Keratinocyte (primary cell): ENCODE data around the gene GSDMA. TPM values are rescaled to one million over a fixed set of nuclear protein-coding genes. Genes with fewer than 3 reads are reported as not detected.

Experiments used
- DNase-seq: peaks from one replicate; pipeline ENCODE4 v3.0.0-alpha.2; 2011; ENCODE audit warnings: low read depth, missing footprints, low spot score
- FAIRE-seq: peaks from 2 replicates; lab custom pipeline; 2011; peaks lifted over from hg19 to GRCh38; lab: Jason Lieb, UNC
- H2AFZ ChIP-seq: 2 replicates; pipeline ENCODE4 v1.6.0; 2012; ENCODE audit warnings: low read length, control low read depth, inconsistent platforms; ENCODE audit not compliant: control insufficient read depth
- H3K27ac ChIP-seq: 2 replicates; pipeline ENCODE4 v1.5.1; 2011; ENCODE audit warnings: low read length; ENCODE audit not compliant: control insufficient read depth, insufficient read depth
- H3K27me3 ChIP-seq: 3 replicates; pipeline ENCODE4 v1.6.0; 2011; ENCODE audit warnings: low read length; ENCODE audit not compliant: control insufficient read depth, insufficient read depth; ENCODE audit errors: extremely low read depth
- H3K36me3 ChIP-seq, 2 experiments: 2 replicates in 1 of 2; 3 replicates in 1 of 2; pipeline ENCODE4 v1.5.1; 2011; ENCODE audit warnings: low read length in 2 of 2, mild to moderate bottlenecking in 1 of 2; ENCODE audit not compliant: control insufficient read depth in 2 of 2, insufficient read depth in 2 of 2; ENCODE audit errors: extremely low read depth in 1 of 2
- H3K4me1 ChIP-seq: 3 replicates; pipeline ENCODE4 v1.5.1; 2011; ENCODE audit warnings: low read length; ENCODE audit not compliant: control insufficient read depth, insufficient read depth; ENCODE audit errors: extremely low read depth
- H3K4me2 ChIP-seq: 3 replicates; pipeline ENCODE4 v1.6.0; 2011; ENCODE audit warnings: low read depth, low read length; ENCODE audit not compliant: control insufficient read depth, insufficient read depth; ENCODE audit errors: extremely low read depth
- H3K4me3 ChIP-seq, 3 experiments: fragments of 200-600 bp in 1 of 3; sonication (generic) in 1 of 3; 2 replicates in 2 of 3; 3 replicates in 1 of 3; pipeline ENCODE4 v1.5.1; 2011 to 2016; ENCODE audit warnings: low read length in 3 of 3, mild to moderate bottlenecking in 3 of 3, control low read depth in 2 of 3, inconsistent platforms in 1 of 3, low read depth in 1 of 3, mixed read lengths in 1 of 3, mixed run types in 1 of 3, moderate library complexity in 1 of 3; ENCODE audit not compliant: control insufficient read depth in 2 of 3, insufficient read depth in 2 of 3; ENCODE audit errors: extremely low read depth in 1 of 3
- H3K79me2 ChIP-seq: 2 replicates; pipeline ENCODE4 v1.6.0; 2012; ENCODE audit warnings: low read length; ENCODE audit not compliant: control insufficient read depth, insufficient read depth
- H3K9ac ChIP-seq: 3 replicates; pipeline ENCODE4 v1.6.0; 2011; ENCODE audit warnings: low read length; ENCODE audit not compliant: control insufficient read depth, insufficient read depth; ENCODE audit errors: extremely low read depth
- H3K9me1 ChIP-seq: 3 replicates; pipeline ENCODE4 v1.6.0; 2011; ENCODE audit warnings: low read length; ENCODE audit not compliant: control insufficient read depth, insufficient read depth; ENCODE audit errors: extremely low read depth
- H3K9me3 ChIP-seq: 2 replicates; pipeline ENCODE4 v1.5.1; 2012; ENCODE audit warnings: low read depth, low read length; ENCODE audit not compliant: control insufficient read depth
- H4K20me1 ChIP-seq: 3 replicates; pipeline ENCODE4 v1.6.0; 2011; ENCODE audit warnings: low read length; ENCODE audit not compliant: control insufficient read depth, insufficient read depth; ENCODE audit errors: extremely low read depth
- CTCF ChIP-seq, 3 experiments: IDR thresholded peaks in 1 of 3; conservative IDR thresholded peaks in 1 of 3; optimal IDR thresholded peaks in 1 of 3; 2 replicates in 2 of 3; 3 replicates in 1 of 3; pipeline versions ENCODE3 to v1.5.1; 2011; ENCODE audit warnings: low read length in 3 of 3, mild to moderate bottlenecking in 3 of 3, moderate library complexity in 2 of 3, control low read depth in 1 of 3, inconsistent platforms in 1 of 3; ENCODE audit not compliant: insufficient read depth in 2 of 3; ENCODE audit errors: extremely low read depth in 1 of 3
- EZH2 ChIP-seq: IDR thresholded peaks from one replicate; pipeline ENCODE4 v1.6.1; 2012; ENCODE audit warnings: inconsistent platforms, mild to moderate bottlenecking, low read length, moderate library complexity
- dilution Hi-C: fragments of 300-500 bp; cut with MboI; formaldehyde crosslinking; loops from one replicate; pipeline ENCODE4 v1.7.0; 2020; ENCODE audit warnings: low sequenced_read_pairs; ENCODE audit not compliant: extremely low pct_ligation_motif_present
- polyA plus RNA-seq, 5 experiments: library from polyadenylated mRNA; depleted of rRNA in 3 of 5; stranded (reverse) in 3 of 5; stranded (forward) in 1 of 5; unstranded in 1 of 5; fragments of >200 nt; gene quantifications; 1 replicate in 1 of 5; 2 replicates in 3 of 5; 3 replicates in 1 of 5; pipeline versions ENCODE4 v1.2.1 to v1.2.3, GENCODE V29; 2011 to 2012; ENCODE audit warnings: missing spikeins in 2 of 5, low read depth in 1 of 5, low replicate concordance in 1 of 5

GSDMA gene
- polyA plus RNA-seq, 1 donor (not counting 4 experiments of a cell fraction or from before 2014, with no cell fraction given): 5.0 TPM

GRCh38 chr17:40018211-40019121, 55.7 kb downstream of the GSDMA start:
- Histone ChIP-seq H3K27ac (no peak overlapping the region), H3K4me1 (peaks cover 52% of the 10 kb centered on the region), H4K20me1 (no peaks in the 10 kb centered on the region), H3K9ac (no peak overlapping the region), H3K9me3 (no peaks in the 10 kb centered on the region), H3K36me3 (peaks cover 3 to 25% of the 10 kb centered on the region in 2 experiments), H3K9me1 (peaks cover 1% of the 10 kb centered on the region), H2AFZ (no peak overlapping the region), H3K4me3 (no peak overlapping the region), H3K79me2 (peaks cover 2% of the 10 kb centered on the region), H3K4me2 (no peak overlapping the region), H3K27me3 (no peaks in the 10 kb centered on the region)
- FAIRE-seq (no peak), DNase-seq (no peak)
- dilution Hi-C loops: no loop called here
- TF ChIP-seq CTCF (optimal IDR thresholded peaks at IDR 0.05 in 1 of 3, IDR thresholded peaks at IDR 0.05 in 1 of 3, conservative IDR thresholded peaks at IDR 0.05 in 1 of 3; ENCODE audit: extremely low read depth in 1 of 3, insufficient read depth in 2 of 3, low read length in 3 of 3): no peak
- TF ChIP-seq EZH2: no peak

GRCh38 chr17:40019140-40019991, 56.6 kb downstream of the GSDMA start:
- TF ChIP-seq CTCF (optimal IDR thresholded peaks at IDR 0.05 in 1 of 3, IDR thresholded peaks at IDR 0.05 in 1 of 3, conservative IDR thresholded peaks at IDR 0.05 in 1 of 3; ENCODE audit: extremely low read depth in 1 of 3, insufficient read depth in 2 of 3, low read length in 3 of 3): no peak
- TF ChIP-seq EZH2: no peak
- no peak overlapping the region for H3K9ac ChIP-seq
- H3K4me3 ChIP-seq: no peak overlapping the region
- DNase-seq (no peak), FAIRE-seq (no peak)
- no peak overlapping the region for H3K27ac ChIP-seq
- no peak overlapping the region for H3K4me2 ChIP-seq
- no peaks in the 10 kb centered on the region for H3K27me3 ChIP-seq
- peaks cover 3 to 30% of the 10 kb centered on the region in 2 experiments for H3K36me3 ChIP-seq
- H3K9me1 ChIP-seq: peaks cover 2% of the 10 kb centered on the region
- H4K20me1 ChIP-seq: no peaks in the 10 kb centered on the region
- peaks cover 2% of the 10 kb centered on the region for H3K79me2 ChIP-seq
- dilution Hi-C loops: no loop called here
- H3K9me3 ChIP-seq: no peaks in the 10 kb centered on the region
- H3K4me1 ChIP-seq: peaks cover 51% of the 10 kb centered on the region
- H2AFZ ChIP-seq: no peak overlapping the region
